ENCODE results near the gene RCHY1.
"Not testable (repeated sequence)": the region's sequence is repeated elsewhere in the genome, so short reads cannot be mapped to it uniquely, and the experiment has no call there.

DNA sequence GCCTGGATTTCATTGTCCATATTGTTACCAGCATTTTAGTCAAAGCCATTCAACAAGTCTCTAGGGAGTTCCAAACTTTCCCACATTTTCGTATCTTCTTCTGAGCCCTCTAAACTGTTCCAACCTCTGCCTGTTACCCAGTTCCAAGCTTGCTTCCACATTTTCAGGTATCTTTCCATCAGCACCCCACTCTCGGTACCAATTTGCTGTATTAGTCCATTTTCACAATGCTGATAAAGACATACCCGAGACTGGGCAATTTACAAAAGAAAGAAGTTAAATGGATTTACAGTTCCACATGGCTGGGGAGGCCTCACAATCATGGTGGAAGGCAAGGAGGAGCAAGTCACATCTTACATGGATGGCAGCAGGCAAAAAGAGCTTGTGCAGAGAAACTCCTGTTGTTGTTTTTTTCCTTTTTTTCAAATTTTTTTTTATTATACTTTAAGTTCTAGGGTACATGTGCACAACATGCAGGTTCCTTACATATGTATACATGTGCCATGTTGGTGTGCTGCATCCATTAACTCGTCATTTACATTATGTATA is 19.2 kb upstream of the RCHY1 start:
- TF ChIP-seq POLR2A (IDR thresholded peaks at IDR 0.05), result not testable (repeated sequence)
- TF ChIP-seq, protein P1, sequence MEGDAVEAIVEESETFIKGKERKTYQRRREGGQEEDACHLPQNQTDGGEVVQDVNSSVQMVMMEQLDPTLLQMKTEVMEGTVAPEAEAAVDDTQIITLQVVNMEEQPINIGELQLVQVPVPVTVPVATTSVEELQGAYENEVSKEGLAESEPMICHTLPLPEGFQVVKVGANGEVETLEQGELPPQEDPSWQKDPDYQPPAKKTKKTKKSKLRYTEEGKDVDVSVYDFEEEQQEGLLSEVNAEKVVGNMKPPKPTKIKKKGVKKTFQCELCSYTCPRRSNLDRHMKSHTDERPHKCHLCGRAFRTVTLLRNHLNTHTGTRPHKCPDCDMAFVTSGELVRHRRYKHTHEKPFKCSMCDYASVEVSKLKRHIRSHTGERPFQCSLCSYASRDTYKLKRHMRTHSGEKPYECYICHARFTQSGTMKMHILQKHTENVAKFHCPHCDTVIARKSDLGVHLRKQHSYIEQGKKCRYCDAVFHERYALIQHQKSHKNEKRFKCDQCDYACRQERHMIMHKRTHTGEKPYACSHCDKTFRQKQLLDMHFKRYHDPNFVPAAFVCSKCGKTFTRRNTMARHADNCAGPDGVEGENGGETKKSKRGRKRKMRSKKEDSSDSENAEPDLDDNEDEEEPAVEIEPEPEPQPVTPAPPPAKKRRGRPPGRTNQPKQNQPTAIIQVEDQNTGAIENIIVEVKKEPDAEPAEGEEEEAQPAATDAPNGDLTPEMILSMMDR (IDR thresholded peaks at IDR 0.05), result not testable (repeated sequence)
